ENCODE measurements around the gene INSL3. TPM values are rescaled to one million over a fixed set of nuclear protein-coding genes. Genes with fewer than 3 reads are reported as not detected.
"Not testable (repeated sequence)": the region's sequence is repeated elsewhere in the genome, so short reads cannot be mapped to it uniquely, and the experiment has no call there.

Gene INSL3
- total and polyA plus RNA-seq, 3 donors from 2014 or later = 39.0 to 1,477 (median 183) TPM

DNA sequence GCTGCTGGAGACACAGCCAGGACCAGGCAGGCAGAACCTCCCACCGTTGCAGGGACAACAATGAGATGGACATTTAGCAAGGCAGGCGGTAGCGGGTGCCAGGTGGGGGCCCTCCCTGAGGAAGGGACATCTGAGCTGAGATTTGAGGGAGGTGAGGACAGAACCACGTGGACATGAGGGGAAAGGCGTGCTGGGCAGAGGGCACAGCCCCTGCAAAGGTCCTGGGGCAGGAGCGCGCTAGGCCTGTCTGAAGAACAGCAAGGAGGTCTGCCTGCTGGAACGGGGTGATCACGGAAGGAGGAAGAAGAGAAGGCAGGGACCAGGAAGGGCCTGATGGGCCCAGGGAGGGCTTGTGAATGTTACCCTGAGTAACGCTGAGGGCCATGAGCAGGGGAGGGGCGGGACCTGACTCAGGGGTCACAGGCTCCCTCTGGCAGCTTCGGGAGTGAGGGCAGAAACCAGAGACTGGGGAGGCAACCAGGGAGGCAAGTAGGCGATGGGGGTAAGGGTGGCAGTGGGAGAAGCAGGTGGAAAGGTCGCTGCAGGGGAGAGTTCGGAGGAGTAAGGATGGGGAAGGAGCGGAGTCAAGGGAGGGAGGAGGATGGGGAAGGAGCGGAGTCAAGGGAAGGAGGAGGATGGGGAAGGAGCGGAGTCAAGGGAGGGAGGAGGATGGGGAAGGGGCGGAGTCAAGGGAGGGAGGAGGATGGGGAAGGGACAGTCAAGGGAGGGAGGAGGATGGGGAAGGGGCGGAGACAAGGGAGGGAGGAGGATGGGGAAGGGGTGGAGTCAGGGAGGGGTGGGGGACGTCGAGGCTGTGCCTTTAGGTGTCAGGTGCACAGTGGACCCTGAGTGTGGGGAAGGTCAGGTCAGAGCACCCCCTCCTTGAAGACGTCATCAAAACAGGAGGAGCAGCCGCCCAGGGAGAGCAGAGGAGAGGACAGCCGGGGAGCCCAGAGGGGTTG, 42.1 kb downstream of the INSL3 start:
- no peak overlapping the region for H3K27ac ChIP-seq
- H3K4me3 ChIP-seq = peak overlapping the region in 1 of 2 donors; percentile 32
- no peaks in the 10 kb centered on the region for H3K9me3 ChIP-seq
- intact Hi-C loops (cut with DNase I; ENCODE audit: low total_unique reads) = no loop called here
- TF ChIP-seq POLR2A (IDR thresholded peaks at IDR 0.05) = no peak
- TF ChIP-seq, protein P1, sequence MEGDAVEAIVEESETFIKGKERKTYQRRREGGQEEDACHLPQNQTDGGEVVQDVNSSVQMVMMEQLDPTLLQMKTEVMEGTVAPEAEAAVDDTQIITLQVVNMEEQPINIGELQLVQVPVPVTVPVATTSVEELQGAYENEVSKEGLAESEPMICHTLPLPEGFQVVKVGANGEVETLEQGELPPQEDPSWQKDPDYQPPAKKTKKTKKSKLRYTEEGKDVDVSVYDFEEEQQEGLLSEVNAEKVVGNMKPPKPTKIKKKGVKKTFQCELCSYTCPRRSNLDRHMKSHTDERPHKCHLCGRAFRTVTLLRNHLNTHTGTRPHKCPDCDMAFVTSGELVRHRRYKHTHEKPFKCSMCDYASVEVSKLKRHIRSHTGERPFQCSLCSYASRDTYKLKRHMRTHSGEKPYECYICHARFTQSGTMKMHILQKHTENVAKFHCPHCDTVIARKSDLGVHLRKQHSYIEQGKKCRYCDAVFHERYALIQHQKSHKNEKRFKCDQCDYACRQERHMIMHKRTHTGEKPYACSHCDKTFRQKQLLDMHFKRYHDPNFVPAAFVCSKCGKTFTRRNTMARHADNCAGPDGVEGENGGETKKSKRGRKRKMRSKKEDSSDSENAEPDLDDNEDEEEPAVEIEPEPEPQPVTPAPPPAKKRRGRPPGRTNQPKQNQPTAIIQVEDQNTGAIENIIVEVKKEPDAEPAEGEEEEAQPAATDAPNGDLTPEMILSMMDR (IDR thresholded peaks at IDR 0.05) = no peak
- WGBS, 2 donors = 21 to 25% methylated on average over 25 of the region's 25 CpGs
- no peaks in the 10 kb centered on the region for H3K36me3 ChIP-seq (ENCODE audit: low read depth, missing control alignments)
- peak; percentile 75 for DNase-seq
- H3K27me3 ChIP-seq = no peaks in the 10 kb centered on the region
- peaks cover 8% of the 10 kb centered on the region for H3K4me1 ChIP-seq

DNA sequence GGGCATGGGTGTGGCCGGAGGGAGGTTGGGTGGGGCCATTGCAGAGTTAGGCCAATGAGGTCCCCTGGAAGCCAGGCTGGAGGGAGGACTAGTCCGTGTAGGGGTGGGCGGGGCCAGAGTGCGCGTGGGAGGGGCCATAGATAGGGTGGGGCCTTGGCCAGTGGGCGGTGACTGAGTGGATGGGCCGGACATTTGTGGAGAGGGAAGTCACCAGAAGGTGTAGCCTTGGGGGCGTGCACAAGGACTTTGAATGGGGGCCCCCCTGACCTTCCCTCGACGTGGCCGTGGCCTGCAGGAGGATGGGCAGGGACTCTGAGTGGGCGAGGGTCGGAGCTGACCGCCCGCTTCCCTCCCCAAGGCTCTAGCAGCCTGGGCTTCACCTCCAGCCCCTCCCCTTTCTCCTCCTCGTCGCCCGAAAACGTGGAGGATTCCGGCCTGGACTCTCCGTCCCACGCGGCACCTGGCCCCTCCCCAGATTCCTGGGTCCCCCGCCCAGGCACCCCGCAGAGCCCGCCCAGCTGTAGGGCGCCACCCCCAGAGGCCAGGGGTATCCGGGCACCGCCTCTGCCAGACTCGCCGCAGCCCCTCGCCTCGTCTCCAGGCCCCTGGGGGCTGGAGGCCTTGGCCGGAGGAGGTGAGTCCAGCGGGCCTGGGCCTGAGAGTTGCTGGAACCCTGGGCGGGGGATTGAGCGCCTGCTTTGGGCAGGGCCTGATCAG, 42.9 kb downstream of the INSL3 start:
- intact Hi-C loops (cut with DNase I; ENCODE audit: low total_unique reads) = no loop called here
- H3K9me3 ChIP-seq = no peaks in the 10 kb centered on the region
- DNase-seq = peak; percentile 73
- peaks cover 3% of the 10 kb centered on the region for H3K4me1 ChIP-seq
- WGBS, 2 donors = 18 to 27% methylated on average over 33 to 36 of the region's 37 CpGs
- TF ChIP-seq, protein P1 (IDR thresholded peaks at IDR 0.05) = no peak
- no peak for TF ChIP-seq POLR2A (IDR thresholded peaks at IDR 0.05)
- H3K27ac ChIP-seq = no peak overlapping the region
- H3K4me3 ChIP-seq = peak overlapping the region in 1 of 2 donors; percentile 32
- H3K27me3 ChIP-seq = no peaks in the 10 kb centered on the region
- no peaks in the 10 kb centered on the region for H3K36me3 ChIP-seq (ENCODE audit: low read depth, missing control alignments)

DNA sequence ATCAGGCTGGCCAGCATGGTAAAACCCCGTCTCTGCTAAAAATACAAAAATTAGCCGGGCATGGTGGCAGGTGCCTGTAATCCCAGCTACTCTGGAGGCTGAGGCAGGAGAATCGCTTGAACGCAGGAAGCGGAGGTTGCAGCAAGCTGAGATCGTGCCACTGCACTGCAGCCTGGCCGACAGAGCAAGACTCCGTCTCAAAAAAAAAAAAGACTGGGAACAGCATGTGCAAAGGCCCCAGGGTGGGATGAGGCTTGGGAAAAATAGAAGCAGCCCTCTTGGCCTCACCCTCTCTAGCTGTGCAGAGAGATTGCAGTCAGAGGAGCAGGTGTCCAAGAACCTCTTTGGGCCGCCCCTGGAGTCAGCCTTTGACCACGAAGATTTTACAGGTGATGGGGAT, 43.5 kb downstream of the INSL3 start:
- H3K27me3 ChIP-seq; H3K36me3 ChIP-seq (ENCODE audit: low read depth, missing control alignments); H3K4me1 ChIP-seq; H3K9me3 ChIP-seq; DNase-seq; H3K27ac ChIP-seq; H3K4me3 ChIP-seq; intact Hi-C loops (cut with DNase I; ENCODE audit: low total_unique reads): not testable (repeated sequence)
- WGBS, 2 donors = 65 to 70% methylated on average over 10 of the region's 10 CpGs

DNA sequence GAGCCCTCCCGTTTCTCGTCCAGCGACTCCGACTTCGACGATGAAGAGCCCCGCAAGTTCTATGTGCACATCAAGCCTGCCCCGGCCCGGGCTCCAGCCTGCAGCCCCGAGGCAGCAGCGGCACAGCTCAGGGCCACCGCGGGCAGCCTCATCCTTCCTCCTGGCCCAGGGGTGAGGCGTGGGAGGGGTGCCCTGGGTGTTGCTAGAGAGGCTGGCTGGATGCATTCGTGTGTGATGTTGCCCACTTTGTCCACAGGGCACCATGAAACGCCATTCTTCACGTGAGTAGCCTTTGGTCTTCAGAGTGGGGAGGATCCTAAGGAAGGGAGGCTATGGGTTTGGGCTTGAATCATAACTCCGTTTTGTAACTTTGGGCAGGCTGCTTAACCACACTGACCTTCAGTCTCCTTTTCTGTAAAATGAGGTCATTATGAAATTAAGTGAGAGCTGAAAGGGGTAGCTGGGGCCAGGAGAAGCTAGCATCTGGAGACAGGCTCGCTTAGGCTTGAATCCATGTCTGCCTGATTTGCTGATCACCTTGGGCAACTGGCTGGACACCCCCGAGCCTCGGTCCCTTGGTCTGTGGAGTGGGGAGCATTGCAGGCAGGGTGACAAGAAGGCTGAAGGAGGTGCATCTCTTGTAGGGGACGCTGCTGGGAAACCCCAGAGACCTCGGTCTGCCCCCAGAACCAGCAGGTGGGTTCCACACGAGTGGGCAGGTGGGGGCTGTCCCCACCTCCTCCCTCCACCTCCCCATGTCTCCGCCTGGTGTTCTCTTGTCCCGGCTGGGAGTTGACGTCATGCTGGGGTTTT, 45.1 kb downstream of the INSL3 start:
- peaks cover 3% of the 10 kb centered on the region for H3K4me1 ChIP-seq
- H3K36me3 ChIP-seq (ENCODE audit: low read depth, missing control alignments) = no peaks in the 10 kb centered on the region
- WGBS, 2 donors = 51 to 62% methylated on average over 22 to 27 of the region's 27 CpGs
- intact Hi-C loops (cut with DNase I; ENCODE audit: low total_unique reads) = no loop called here
- no peak overlapping the region for H3K27ac ChIP-seq
- no peak for DNase-seq
- no peaks in the 10 kb centered on the region for H3K9me3 ChIP-seq
- no peaks in the 10 kb centered on the region for H3K27me3 ChIP-seq
- no peak overlapping the region for H3K4me3 ChIP-seq
- TF ChIP-seq, protein P1 (IDR thresholded peaks at IDR 0.05) = no peak
- no peak for TF ChIP-seq POLR2A (IDR thresholded peaks at IDR 0.05)
